ENCODE data around the gene TRIM72.

DNA sequence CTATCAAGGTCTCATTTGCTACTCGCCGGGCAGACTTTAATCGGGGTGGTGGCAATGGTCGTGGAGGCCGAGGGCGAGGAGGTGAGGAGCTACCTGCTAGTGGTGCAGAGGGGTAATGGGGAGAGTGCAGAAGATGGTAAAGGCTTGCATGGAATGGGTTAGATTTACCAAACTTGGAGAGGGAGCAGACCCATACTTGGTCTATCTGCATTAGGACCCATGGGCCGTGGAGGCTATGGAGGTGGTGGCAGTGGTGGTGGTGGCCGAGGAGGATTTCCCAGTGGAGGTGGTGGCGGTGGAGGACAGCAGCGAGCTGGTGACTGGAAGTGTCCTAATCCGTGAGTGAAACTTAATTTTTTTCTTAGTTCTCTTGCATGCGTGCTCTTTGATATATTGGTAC is 23.9 kb upstream of the TRIM72 start:
- TF ChIP-seq, protein P1, sequence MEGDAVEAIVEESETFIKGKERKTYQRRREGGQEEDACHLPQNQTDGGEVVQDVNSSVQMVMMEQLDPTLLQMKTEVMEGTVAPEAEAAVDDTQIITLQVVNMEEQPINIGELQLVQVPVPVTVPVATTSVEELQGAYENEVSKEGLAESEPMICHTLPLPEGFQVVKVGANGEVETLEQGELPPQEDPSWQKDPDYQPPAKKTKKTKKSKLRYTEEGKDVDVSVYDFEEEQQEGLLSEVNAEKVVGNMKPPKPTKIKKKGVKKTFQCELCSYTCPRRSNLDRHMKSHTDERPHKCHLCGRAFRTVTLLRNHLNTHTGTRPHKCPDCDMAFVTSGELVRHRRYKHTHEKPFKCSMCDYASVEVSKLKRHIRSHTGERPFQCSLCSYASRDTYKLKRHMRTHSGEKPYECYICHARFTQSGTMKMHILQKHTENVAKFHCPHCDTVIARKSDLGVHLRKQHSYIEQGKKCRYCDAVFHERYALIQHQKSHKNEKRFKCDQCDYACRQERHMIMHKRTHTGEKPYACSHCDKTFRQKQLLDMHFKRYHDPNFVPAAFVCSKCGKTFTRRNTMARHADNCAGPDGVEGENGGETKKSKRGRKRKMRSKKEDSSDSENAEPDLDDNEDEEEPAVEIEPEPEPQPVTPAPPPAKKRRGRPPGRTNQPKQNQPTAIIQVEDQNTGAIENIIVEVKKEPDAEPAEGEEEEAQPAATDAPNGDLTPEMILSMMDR (conservative IDR thresholded peaks at IDR 0.05; ENCODE audit: low read length): no peak
- TF ChIP-seq EZH2phosphoT487 (IDR thresholded peaks at IDR 0.05; ENCODE audit: borderline replicate concordance): no peak
